ENCODE data around the gene ITPRID1. TPM values are rescaled to one million over a fixed set of nuclear protein-coding genes. Genes with fewer than 3 reads are reported as not detected.
A peak's percentile ranks its signal among the peaks of the same experiment; 100 is the strongest.

Gene ITPRID1
- total RNA-seq, 3 donors from 2014 or later: 1.7 to 2.4 (median 2.3) TPM

DNA sequence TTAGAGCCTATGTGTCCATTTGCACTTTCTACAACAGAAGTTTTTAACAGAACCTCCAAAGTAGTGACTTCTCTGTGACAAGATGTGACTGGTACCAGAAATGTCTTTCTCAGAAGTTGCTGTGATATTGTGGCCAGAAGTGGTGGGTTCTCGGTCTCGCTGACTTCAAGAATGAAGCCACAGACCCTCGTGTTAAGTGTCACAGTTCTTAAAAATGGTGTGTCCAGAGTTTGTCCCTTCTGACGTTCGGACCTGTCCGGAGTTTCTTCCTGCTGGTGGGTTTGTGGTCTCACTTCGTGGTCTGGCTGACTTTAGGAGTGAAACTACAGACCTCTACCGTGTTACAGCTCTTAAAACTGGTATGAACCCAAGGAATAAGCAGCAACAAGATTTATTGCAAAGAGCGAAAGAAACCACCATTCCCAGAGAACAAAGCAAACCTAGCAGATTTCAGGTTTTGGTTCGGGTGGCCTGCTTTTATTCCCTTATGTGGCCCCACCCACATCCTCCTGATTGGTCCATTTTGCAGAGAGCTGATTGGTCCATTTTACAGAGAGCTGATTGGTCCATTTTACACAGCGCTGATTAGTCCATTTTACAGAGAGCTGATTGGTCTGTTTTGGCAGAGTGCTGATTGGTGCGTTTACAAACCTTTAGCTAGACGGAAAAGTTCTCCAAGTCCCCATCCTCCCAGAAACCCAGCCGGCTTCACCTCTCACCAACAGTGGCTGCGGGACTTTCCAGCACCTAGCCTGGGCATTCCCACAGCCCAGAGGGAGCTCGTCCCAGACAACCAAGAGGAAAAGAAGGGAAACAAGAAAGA, 3.0 kb downstream of the ITPRID1 start:
- no peaks in the 10 kb centered on the region for H3K9me3 ChIP-seq
- no peak overlapping the region for H3K4me3 ChIP-seq
- DNase-seq: no peak
- intact Hi-C loops (cut with DNase I, micrococcal nuclease): no loop called here
- no peak for ATAC-seq
- no peaks in the 10 kb centered on the region for H3K4me1 ChIP-seq (ENCODE audit: low read depth)
- TF ChIP-seq, protein P1, sequence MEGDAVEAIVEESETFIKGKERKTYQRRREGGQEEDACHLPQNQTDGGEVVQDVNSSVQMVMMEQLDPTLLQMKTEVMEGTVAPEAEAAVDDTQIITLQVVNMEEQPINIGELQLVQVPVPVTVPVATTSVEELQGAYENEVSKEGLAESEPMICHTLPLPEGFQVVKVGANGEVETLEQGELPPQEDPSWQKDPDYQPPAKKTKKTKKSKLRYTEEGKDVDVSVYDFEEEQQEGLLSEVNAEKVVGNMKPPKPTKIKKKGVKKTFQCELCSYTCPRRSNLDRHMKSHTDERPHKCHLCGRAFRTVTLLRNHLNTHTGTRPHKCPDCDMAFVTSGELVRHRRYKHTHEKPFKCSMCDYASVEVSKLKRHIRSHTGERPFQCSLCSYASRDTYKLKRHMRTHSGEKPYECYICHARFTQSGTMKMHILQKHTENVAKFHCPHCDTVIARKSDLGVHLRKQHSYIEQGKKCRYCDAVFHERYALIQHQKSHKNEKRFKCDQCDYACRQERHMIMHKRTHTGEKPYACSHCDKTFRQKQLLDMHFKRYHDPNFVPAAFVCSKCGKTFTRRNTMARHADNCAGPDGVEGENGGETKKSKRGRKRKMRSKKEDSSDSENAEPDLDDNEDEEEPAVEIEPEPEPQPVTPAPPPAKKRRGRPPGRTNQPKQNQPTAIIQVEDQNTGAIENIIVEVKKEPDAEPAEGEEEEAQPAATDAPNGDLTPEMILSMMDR (IDR thresholded peaks at IDR 0.05): no peak
- H3K36me3 ChIP-seq (ENCODE audit: low read depth): no peaks in the 10 kb centered on the region

DNA sequence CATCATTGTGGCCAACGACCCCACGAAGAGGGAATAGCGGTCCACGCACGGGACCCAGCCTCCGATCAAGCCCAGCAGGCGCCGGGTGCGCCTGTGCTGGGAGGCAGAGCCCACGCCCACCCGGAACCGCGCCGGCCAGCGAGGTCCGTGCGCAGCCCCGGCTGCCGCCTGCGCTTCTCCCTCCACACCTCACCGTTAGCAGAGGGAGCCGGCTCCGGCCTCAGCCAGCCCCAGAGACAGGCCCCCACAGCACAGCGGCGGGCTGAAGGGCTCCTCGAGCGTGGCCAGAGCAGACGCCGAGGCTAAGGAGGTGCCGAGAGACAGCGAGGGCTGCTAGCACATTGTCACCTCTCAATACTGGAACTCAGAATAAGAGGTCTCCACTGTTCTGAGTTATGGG, 3.6 kb downstream of the ITPRID1 start:
- intact Hi-C loops (cut with DNase I, micrococcal nuclease): no loop called here
- TF ChIP-seq, protein P1 (IDR thresholded peaks at IDR 0.05): no peak
- no peaks in the 10 kb centered on the region for H3K4me1 ChIP-seq (ENCODE audit: low read depth)
- ATAC-seq: no peak
- no peak for DNase-seq
- H3K9me3 ChIP-seq: no peaks in the 10 kb centered on the region
- H3K36me3 ChIP-seq (ENCODE audit: low read depth): no peaks in the 10 kb centered on the region
- H3K4me3 ChIP-seq: no peak overlapping the region

DNA sequence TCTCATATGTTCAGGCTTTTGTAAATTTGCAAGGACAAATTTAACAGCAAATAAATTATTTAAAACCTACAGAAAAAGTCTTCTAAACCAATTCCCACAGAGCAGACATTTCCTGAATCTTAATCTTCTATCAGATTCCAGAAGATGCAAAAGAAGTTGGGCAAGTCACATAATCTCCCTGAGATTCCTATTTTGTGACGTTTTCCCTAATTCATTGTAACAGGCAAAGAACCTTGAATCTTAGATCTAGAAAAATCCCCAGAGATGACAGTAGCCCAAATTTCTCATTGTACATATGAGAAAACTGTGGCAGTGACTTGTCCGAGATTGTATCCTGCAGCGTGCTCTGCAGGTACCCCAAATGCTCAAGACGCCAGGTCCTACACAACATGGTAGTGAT, 4.9 kb downstream of the ITPRID1 start:
- intact Hi-C loops (cut with DNase I, micrococcal nuclease): no loop called here
- no peak overlapping the region for H3K4me3 ChIP-seq
- no peak for ATAC-seq
- H3K36me3 ChIP-seq (ENCODE audit: low read depth): no peaks in the 10 kb centered on the region
- no peaks in the 10 kb centered on the region for H3K9me3 ChIP-seq
- TF ChIP-seq, protein P1 (IDR thresholded peaks at IDR 0.05): no peak
- H3K4me1 ChIP-seq (ENCODE audit: low read depth): no peaks in the 10 kb centered on the region
- no peak for DNase-seq

DNA sequence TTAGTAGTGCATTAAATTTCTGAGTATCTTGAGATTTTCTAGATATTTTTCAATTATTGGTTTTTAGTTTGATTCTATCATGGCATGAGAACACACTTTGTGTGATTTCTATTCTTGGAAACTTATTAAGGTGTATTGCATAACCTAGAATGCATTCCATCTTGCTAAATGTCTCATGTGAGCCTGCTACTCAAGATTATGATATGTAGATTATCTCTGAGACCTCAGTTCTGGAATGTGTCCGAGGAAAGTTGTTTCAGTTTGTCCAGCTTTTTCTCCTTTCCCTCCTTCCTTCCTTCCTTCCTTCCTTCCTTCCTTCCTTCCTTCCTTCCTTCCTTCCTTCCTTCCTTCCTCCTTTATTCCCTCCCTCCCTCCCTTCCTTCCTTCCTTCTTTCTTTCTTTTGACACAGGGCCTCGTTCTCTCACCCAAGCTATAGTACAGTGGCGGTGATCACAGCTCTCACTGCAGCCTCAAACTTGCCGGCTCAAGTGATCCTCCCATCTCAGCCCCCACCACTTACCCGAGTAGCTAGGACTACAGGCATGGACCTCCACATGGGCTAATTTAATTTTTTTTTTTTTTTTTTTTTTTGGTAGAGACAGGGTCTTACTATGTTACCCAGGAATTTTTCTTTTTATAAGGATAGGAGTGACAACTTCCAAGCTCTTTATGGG, 7.6 kb downstream of the ITPRID1 start:
- Histone ChIP-seq H3K4me3 (no peak overlapping the region), H3K9me3 (no peaks in the 10 kb centered on the region), H3K4me1 (ENCODE audit: low read depth) (no peaks in the 10 kb centered on the region), H3K36me3 (ENCODE audit: low read depth) (no peaks in the 10 kb centered on the region)
- no peak for DNase-seq
- intact Hi-C loops (cut with DNase I, micrococcal nuclease): no loop called here
- TF ChIP-seq, protein P1 (IDR thresholded peaks at IDR 0.05): no peak
- no peak for ATAC-seq

DNA sequence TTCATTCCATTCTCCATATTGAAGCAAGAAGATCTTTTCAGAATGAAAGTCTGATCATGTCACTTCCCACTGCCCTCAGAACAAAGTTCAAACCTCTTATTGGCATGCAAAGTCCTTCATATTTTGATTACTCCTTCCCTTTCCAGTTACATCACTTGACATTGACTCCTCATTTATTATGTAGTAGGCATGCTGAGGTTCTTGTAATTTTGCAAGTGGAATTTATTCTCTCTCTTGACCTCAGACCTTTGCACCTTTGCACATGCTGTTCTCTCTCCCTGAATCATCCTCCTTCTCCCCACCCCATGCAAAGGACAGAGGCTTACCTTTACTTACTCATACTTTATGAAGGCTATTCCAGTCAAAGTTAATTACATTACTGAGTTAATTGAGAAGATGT, 13.0 kb downstream of the ITPRID1 start:
- Histone ChIP-seq H3K9me3 (no peaks in the 10 kb centered on the region), H3K4me1 (ENCODE audit: low read depth) (no peaks in the 10 kb centered on the region), H3K4me3 (no peak overlapping the region), H3K36me3 (ENCODE audit: low read depth) (no peaks in the 10 kb centered on the region)
- intact Hi-C loops (cut with DNase I, micrococcal nuclease): no loop called here
- DNase-seq (no peak), ATAC-seq (peak; percentile 96)
- TF ChIP-seq, protein P1 (IDR thresholded peaks at IDR 0.05): no peak
